GM12878 (cell line): ENCODE results near the gene ZNF581. TPM values are rescaled to one million over a fixed set of nuclear protein-coding genes. Genes with fewer than 3 reads are reported as not detected.

ENCODE experiments used
- BACH1 ChIP-seq: fragments of 450-650 bp; IDR thresholded peaks from 2 replicates; pipeline ENCODE4 v1.6.1; 2017; ENCODE audit warnings: mild to moderate bottlenecking, borderline replicate concordance
- BCL11A ChIP-seq: IDR thresholded peaks from 2 replicates; pipeline ENCODE4 v1.6.1; 2011; ENCODE audit warnings: low read depth, low read length
- BMI1 ChIP-seq: fragments of 450-650 bp; IDR thresholded peaks from 2 replicates; pipeline ENCODE4 v1.6.1; 2016; ENCODE audit warnings: mild to moderate bottlenecking, moderate library complexity, borderline replicate concordance
- CBX3 ChIP-seq: fragments of 200-600 bp; sonication (generic); IDR thresholded peaks from 2 replicates; pipeline ENCODE4 v1.6.1; 2016; ENCODE audit warnings: low read depth, borderline replicate concordance
- CEBPB ChIP-seq, 2 experiments: fragments of 150-350 bp in 1 of 2; IDR thresholded peaks; 2 replicates each; pipeline ENCODE4 v1.6.1; 2012 to 2014; ENCODE audit warnings: low read depth in 2 of 2, low read length in 2 of 2, borderline replicate concordance in 1 of 2, inconsistent platforms in 1 of 2
- CHD2 ChIP-seq: IDR thresholded peaks from 2 replicates; pipeline ENCODE4 v1.6.1; 2011; ENCODE audit warnings: low read depth, low read length, improper control_type of control experiment, borderline replicate concordance
- FOS ChIP-seq: IDR thresholded peaks from 3 replicates; pipeline ENCODE4 v1.6.1; 2011; ENCODE audit warnings: borderline replicate concordance; ENCODE audit not compliant: insufficient read length; ENCODE audit errors: extremely low read depth
- MEF2B ChIP-seq: fragments of 450-650 bp; IDR thresholded peaks from 2 replicates; pipeline ENCODE4 v1.6.1; 2018; ENCODE audit warnings: mild to moderate bottlenecking, moderate library complexity; ENCODE audit not compliant: partially characterized antibody, poor library complexity, severe bottlenecking
- MTA3 ChIP-seq: IDR thresholded peaks from 2 replicates; pipeline ENCODE4 v1.6.1; 2012; ENCODE audit warnings: low read length, inconsistent platforms, borderline replicate concordance
- MXI1 ChIP-seq: fragments of 150-350 bp; IDR thresholded peaks from 2 replicates; pipeline ENCODE4 v1.6.1; 2011; ENCODE audit warnings: low read depth, mild to moderate bottlenecking, inconsistent platforms, low read length, improper control_type of control experiment
- PAX8 ChIP-seq: fragments of 450-650 bp; IDR thresholded peaks from 2 replicates; pipeline ENCODE4 v1.6.1; 2017; ENCODE audit warnings: mild to moderate bottlenecking, moderate library complexity
- RAD51 ChIP-seq: fragments of 450-650 bp; IDR thresholded peaks from 2 replicates; pipeline ENCODE4 v1.6.1; 2016; ENCODE audit warnings: moderate library complexity, mild to moderate bottlenecking, inconsistent platforms
- SMAD1 ChIP-seq: fragments of 450-650 bp; IDR thresholded peaks from 2 replicates; pipeline ENCODE4 v1.6.1; 2018; ENCODE audit warnings: mild to moderate bottlenecking, low read depth; ENCODE audit not compliant: partially characterized antibody
- SMAD5 ChIP-seq: IDR thresholded peaks from 2 replicates; pipeline ENCODE4 v1.6.1; 2016; ENCODE audit warnings: antibody characterized with exemption, low read depth
- TAF1 ChIP-seq: IDR thresholded peaks from 2 replicates; pipeline ENCODE4 v1.6.1; 2011; ENCODE audit warnings: mild to moderate bottlenecking, low read depth, low read length, borderline replicate concordance
- TBL1XR1 ChIP-seq: IDR thresholded peaks from 2 replicates; pipeline ENCODE4 v1.6.1; 2012; ENCODE audit warnings: low read depth, low read length, improper control_type of control experiment
- TCF3 ChIP-seq: IDR thresholded peaks from 2 replicates; pipeline ENCODE4 v1.6.1; 2012; ENCODE audit warnings: low read depth, mild to moderate bottlenecking, low read length, borderline replicate concordance; ENCODE audit not compliant: insufficient read depth
- polyA plus RNA-seq, 11 experiments: library from polyadenylated mRNA; depleted of rRNA in 4 of 11; unstranded in 6 of 11; stranded (reverse) in 5 of 11; fragments of >200 nt; fragmentation: Nextera tagmentation in 4 of 11; fragmentation: Illumina TruSeq in 1 of 11; extraction: Ambion mirVana in 4 of 11; extraction: Trizol in 1 of 11; gene quantifications; 1 replicate in 1 of 11; 2 replicates in 10 of 11; pipeline versions ENCODE4 v1.2.1 to v1.2.3, GENCODE V29; 2011 to 2016; ENCODE audit warnings: inconsistent platforms in 2 of 11, missing spikeins in 2 of 11, low read depth in 1 of 11
- total RNA-seq, 4 experiments: library from RNA; depleted of rRNA in 3 of 4; stranded (reverse); fragments of >200 nt in 3 of 4; fragmentation: Illumina TruSeq in 1 of 4; extraction: Trizol in 1 of 4; gene quantifications; 2 replicates each; pipeline versions ENCODE4 v1.2.1 to v1.2.3, GENCODE V29; 2013 to 2021
- TF ChIP-seq, protein P1 (sequence below): fragments of 450-650 bp; IDR thresholded peaks from 2 replicates; pipeline ENCODE4 v1.6.1; 2016; ENCODE audit warnings: mild to moderate bottlenecking
- TF ChIP-seq, protein P2 (sequence below): IDR thresholded peaks from 2 replicates; pipeline ENCODE4 v1.6.1; 2011; ENCODE audit warnings: borderline replicate concordance, low read depth, mild to moderate bottlenecking, moderate library complexity, mixed read lengths, low read length; ENCODE audit not compliant: insufficient read depth; ENCODE audit errors: extremely low read length
- TF ChIP-seq, protein P3 (sequence below): fragments of 150-350 bp; IDR thresholded peaks from 2 replicates; pipeline ENCODE4 v1.6.1; 2014; ENCODE audit warnings: mild to moderate bottlenecking, low read depth, low read length
- TF ChIP-seq, protein P4 (sequence below): fragments of 450-650 bp; IDR thresholded peaks from 2 replicates; pipeline ENCODE4 v1.6.1; 2017; ENCODE audit warnings: mild to moderate bottlenecking
- TF ChIP-seq, protein P5 (sequence below): IDR thresholded peaks from 2 replicates; pipeline ENCODE4 v1.6.1; 2011; ENCODE audit warnings: borderline replicate concordance, low read depth, mild to moderate bottlenecking, moderate library complexity, low read length; ENCODE audit not compliant: insufficient read depth, poor library complexity, severe bottlenecking

The ZNF581 gene
- total and polyA plus RNA-seq, 10 of the 15 experiments (the other 5 are each of a cell fraction or from before 2014, with no cell fraction given) = 4.7 to 45.4 (median 22.2) TPM

DNA sequence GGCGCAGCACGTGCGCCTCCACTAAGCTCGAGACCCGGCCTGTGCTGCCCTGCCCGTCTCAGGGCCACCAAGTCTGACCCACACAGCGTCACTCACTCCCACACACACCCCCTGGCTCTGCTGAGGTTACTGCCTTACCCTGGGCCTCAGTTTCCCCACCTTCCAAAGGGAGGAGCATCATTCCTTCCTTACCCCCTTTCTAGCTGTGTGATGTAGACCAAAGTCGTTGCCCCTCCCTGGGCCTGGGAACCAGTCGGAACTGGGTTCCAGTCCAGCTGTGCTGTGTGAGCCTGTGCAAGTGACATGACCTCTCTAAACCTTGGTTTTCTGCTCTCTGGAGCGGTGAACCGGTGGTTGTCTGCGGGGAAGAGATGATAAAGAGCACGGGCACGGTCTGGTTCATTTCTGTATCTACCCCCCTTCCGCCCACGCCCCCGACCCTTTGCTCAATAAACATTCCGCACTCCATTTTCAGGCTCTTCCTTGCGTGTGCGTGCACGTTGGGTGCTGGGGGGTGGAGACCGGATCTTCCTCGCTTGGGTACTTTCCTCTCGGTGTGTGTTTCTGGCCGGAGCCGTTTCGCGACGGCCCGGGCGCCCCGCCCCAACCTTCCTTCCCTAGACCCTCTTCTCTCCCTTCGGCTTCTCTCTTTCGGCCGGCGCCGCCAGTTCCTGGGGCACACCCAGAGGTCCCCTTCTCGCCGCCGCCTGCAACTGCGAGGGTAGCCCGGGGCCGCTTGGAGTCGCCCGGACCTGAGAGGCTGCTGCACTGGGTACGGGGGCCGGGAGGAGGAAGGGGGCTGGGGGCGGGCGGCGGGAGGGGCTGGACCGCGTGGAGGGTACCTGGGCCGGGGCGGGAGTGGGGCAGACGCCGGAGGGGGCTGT is at the start of gene ZNF581 (continued):
- TF ChIP-seq, protein P1, sequence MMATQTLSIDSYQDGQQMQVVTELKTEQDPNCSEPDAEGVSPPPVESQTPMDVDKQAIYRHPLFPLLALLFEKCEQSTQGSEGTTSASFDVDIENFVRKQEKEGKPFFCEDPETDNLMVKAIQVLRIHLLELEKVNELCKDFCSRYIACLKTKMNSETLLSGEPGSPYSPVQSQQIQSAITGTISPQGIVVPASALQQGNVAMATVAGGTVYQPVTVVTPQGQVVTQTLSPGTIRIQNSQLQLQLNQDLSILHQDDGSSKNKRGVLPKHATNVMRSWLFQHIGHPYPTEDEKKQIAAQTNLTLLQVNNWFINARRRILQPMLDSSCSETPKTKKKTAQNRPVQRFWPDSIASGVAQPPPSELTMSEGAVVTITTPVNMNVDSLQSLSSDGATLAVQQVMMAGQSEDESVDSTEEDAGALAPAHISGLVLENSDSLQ = peak; percentile 78
- TF ChIP-seq TAF1 (peak; percentile 75; the same call in 1 of the 2 replicates), MEF2B (no peak), BMI1 (no peak), MTA3 (no peak), BCL11A (0 out of 2 replicates have a peak, but pooled peaks have one; percentile 14), BACH1 (peak; percentile 16; the same call in 1 of the 2 replicates), CHD2 (peak; percentile 64; the same call in 1 of the 2 replicates), TBL1XR1 (peak; percentile 68; the same call in 1 of the 2 replicates), RAD51 (no peak), SMAD1 (no peak), FOS (no peak), MXI1 (peak; percentile 82), SMAD5 (no peak), CEBPB (IDR thresholded peaks at IDR 0.05; ENCODE audit: borderline replicate concordance in 1 of 2, low read depth in 2 of 2, low read length in 2 of 2) (no peak), TCF3 (peak; percentile 30; the same call in 1 of the 2 replicates), PAX8 (no peak), CBX3 (no peak)
- TF ChIP-seq, protein P2, sequence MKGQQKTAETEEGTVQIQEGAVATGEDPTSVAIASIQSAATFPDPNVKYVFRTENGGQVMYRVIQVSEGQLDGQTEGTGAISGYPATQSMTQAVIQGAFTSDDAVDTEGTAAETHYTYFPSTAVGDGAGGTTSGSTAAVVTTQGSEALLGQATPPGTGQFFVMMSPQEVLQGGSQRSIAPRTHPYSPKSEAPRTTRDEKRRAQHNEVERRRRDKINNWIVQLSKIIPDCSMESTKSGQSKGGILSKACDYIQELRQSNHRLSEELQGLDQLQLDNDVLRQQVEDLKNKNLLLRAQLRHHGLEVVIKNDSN = peak; percentile 38
- TF ChIP-seq, protein P3, sequence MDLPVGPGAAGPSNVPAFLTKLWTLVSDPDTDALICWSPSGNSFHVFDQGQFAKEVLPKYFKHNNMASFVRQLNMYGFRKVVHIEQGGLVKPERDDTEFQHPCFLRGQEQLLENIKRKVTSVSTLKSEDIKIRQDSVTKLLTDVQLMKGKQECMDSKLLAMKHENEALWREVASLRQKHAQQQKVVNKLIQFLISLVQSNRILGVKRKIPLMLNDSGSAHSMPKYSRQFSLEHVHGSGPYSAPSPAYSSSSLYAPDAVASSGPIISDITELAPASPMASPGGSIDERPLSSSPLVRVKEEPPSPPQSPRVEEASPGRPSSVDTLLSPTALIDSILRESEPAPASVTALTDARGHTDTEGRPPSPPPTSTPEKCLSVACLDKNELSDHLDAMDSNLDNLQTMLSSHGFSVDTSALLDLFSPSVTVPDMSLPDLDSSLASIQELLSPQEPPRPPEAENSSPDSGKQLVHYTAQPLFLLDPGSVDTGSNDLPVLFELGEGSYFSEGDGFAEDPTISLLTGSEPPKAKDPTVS = no peak
- TF ChIP-seq, protein P4, sequence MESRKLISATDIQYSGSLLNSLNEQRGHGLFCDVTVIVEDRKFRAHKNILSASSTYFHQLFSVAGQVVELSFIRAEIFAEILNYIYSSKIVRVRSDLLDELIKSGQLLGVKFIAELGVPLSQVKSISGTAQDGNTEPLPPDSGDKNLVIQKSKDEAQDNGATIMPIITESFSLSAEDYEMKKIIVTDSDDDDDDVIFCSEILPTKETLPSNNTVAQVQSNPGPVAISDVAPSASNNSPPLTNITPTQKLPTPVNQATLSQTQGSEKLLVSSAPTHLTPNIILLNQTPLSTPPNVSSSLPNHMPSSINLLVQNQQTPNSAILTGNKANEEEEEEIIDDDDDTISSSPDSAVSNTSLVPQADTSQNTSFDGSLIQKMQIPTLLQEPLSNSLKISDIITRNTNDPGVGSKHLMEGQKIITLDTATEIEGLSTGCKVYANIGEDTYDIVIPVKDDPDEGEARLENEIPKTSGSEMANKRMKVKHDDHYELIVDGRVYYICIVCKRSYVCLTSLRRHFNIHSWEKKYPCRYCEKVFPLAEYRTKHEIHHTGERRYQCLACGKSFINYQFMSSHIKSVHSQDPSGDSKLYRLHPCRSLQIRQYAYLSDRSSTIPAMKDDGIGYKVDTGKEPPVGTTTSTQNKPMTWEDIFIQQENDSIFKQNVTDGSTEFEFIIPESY = peak; percentile 53; the same call in 1 of the 2 replicates
- TF ChIP-seq, protein P5, sequence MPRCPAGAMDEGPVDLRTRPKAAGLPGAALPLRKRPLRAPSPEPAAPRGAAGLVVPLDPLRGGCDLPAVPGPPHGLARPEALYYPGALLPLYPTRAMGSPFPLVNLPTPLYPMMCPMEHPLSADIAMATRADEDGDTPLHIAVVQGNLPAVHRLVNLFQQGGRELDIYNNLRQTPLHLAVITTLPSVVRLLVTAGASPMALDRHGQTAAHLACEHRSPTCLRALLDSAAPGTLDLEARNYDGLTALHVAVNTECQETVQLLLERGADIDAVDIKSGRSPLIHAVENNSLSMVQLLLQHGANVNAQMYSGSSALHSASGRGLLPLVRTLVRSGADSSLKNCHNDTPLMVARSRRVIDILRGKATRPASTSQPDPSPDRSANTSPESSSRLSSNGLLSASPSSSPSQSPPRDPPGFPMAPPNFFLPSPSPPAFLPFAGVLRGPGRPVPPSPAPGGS = no peak
